DMS53 (cell line): ENCODE measurements around the gene CRELD1.
"Not testable (repeated sequence)": the region's sequence is repeated elsewhere in the genome, so short reads cannot be mapped to it uniquely, and the experiment has no call there.

Experiments used
- DNase-seq: peaks from one replicate; lab custom pipeline; 2025; lab: John Stamatoyannopoulos, UW

Gene CRELD1

GRCh38 chr3:9933561-9934234 lies at the start of gene CRELD1:
CRELD1 (plus strand) TSS chr3:9933834; CDS start chr3:9934439, 605 bp downstream.
- peak; percentile 92 for DNase-seq

GRCh38 chr3:9884555-9885165 lies 49.0 kb upstream of the CRELD1 start:
- DNase-seq: peak; percentile 7

- DNase-seq: no peak
These were observed 47.3 kb upstream of the CRELD1 start for GRCh38 chr3:9886328-9886727.

GRCh38 chr3:9887480-9887879 lies 46.2 kb upstream of the CRELD1 start:
- no peak for DNase-seq

GRCh38 chr3:9888540-9888939 lies 45.1 kb upstream of the CRELD1 start:
- DNase-seq: no peak

- no peak for DNase-seq
These were observed 44.2 kb upstream of the CRELD1 start for GRCh38 chr3:9889405-9889804.

GRCh38 chr3:9890249-9891071 lies 43.2 kb upstream of the CRELD1 start, which contains the start of gene JAGN1:
JAGN1 (plus strand) TSS chr3:9890610; CDS start chr3:9890723, 113 bp downstream.
- peak; percentile 78 for DNase-seq

- DNase-seq: no peak
These were observed 42.5 kb upstream of the CRELD1 start for GRCh38 chr3:9891072-9891622.

- no peak for DNase-seq
These were observed 39.9 kb upstream of the CRELD1 start for GRCh38 chr3:9893739-9894138.

GRCh38 chr3:9895715-9896114 lies 37.9 kb upstream of the CRELD1 start:
- DNase-seq: not testable (repeated sequence)

GRCh38 chr3:9896755-9897407 lies 36.8 kb upstream of the CRELD1 start:
- DNase-seq: not testable (repeated sequence)

- peak; percentile 83 for DNase-seq
These were observed 35.9 kb upstream of the CRELD1 start for GRCh38 chr3:9897408-9898372.

GRCh38 chr3:9898467-9899241 lies 35.0 kb upstream of the CRELD1 start:
- no peak for DNase-seq

- no peak for DNase-seq
These were observed 34.3 kb upstream of the CRELD1 start for GRCh38 chr3:9899289-9899791.

GRCh38 chr3:9900965-9901415 lies 32.6 kb upstream of the CRELD1 start:
- not testable (repeated sequence) for DNase-seq

GRCh38 chr3:9901967-9902366 lies 31.7 kb upstream of the CRELD1 start:
- no peak for DNase-seq

- no peak for DNase-seq
These were observed 31.0 kb upstream of the CRELD1 start, which contains the start of gene IL17RE for GRCh38 chr3:9902372-9903237. IL17RE (plus strand) TSS chr3:9902848; CDS start chr3:9902933, 85 bp downstream.

- peak; percentile 5 for DNase-seq
These were observed 30.4 kb upstream of the CRELD1 start for GRCh38 chr3:9903238-9903624.

- DNase-seq: no peak
These were observed 29.7 kb upstream of the CRELD1 start for GRCh38 chr3:9903904-9904303.
